Measurements from ENCODE around the gene PPIL1. TPM values are rescaled to one million over a fixed set of nuclear protein-coding genes. Genes with fewer than 3 reads are reported as not detected.

PPIL1 gene
- total and polyA plus RNA-seq, 2 of the 13 experiments (the other 11 are each of a cell fraction or from before 2014, with no cell fraction given) = 74.2 to 144 TPM

DNA sequence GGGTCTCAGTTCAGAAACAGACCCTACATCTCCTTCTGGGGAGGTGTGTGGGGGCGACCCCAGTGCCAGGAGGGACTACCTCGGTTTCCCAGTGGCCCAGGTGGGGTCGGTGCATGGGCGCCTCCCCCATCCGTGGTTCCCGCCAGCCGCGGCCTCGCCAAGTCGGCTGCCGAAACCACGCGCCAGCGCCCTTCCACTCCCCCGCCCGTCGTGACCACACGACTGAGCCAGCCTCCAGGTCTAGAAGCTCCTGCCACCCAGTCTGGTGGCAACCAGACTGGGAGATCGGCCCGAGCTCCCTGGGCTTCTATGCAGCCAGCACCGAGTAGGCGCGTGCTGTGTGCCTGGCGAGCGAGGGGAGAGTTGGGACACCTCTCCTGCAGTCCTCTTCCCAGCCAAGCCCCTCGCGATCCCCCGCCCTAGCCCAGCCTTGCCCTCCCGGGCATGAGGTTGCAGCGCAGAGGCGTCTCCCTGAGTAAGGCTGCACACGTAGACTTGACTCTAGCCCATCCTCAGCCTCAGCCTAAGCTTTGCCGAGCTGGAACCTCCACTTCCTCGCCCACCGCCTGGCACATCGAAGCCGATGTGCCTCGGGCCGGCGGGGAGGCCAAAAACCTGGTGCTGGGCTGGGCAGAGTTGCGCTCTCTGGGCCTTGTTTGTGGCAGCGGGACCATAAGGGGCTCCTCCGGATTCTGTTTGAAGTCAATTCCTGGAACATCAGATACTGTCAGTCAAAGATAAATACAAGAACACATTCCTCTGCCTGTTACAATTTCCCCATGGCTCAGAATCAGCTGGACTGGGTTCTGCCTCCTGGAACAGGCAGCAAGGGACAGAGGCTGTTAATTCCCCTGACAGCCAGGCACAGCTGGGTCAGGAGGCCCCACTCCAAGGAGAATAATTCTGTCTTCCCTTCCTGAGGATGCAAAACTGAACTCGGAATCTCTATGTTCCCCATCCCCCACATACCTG lies 33.9 kb downstream of the PPIL1 start (continued):
- TF ChIP-seq ZMYM3 (CRISPR knock-in tag; IDR thresholded peaks at IDR 0.05) = no peak; the same call in 1 of the 2 replicates

DNA sequence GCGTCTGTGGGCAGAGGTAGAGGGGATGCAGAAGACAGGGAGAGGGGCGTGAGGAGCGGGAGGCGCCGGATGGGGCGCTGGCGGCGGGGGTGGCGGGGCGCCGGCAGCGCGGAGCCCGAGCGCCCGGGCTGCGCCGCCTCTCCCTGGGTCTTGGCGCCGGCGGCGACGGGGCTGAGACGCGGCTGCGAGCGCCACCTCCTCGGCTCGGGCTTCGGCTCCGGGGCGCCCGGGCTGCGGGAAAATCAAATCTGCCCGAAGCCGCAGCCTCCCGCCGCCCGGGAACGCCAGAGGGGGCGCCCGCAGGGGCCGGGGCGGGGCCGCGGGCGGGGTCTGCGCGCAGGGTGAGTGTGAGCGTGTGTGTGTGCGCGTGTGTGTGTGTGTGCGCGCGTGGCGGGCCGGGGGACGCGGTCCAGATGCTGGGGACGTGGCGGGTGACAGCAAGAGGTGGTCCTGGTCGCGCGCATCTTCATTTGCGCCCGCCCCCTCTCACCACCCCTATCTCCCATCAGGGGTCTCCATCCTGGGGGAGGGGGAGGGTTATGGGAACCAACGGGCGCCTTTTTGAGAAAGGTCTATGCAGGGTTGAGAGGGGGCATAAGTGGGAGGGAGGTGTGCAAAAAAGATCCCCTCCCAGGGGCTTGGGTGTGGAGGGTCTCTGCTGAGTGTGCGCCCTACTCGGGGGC lies 34.7 kb downstream of the PPIL1 start:
- peak overlapping the region; percentile 3; the same call in 1 of the 2 replicates for H3K9ac ChIP-seq (ENCODE audit: insufficient read depth, low read depth, low read length)
- no peak for DNase-seq (ENCODE audit: low spot score)
- WGBS (ENCODE audit: low lambda C conversion rate) = 30% methylated on average over 4 of the region's 70 CpGs
- peaks cover 51% of the 10 kb centered on the region for H3K4me1 ChIP-seq (ENCODE audit: insufficient read depth, low read length)
- in situ Hi-C loops (cut with HindIII; ENCODE audit: extremely low pct_ligation_motif_present, low pct_unique_long_range_greater_than_20kb) = no loop called here
- intact Hi-C loops (cut with micrococcal nuclease; ENCODE audit: unreplicated experiment) = no loop called here
- BruUV-seq (replicated peaks) = no TSS peak
- peak overlapping the region; percentile 27 to 68 (median 49) for H3K4me3 ChIP-seq (replicated peaks in 1 of 3; ENCODE audit: insufficient read depth in 1 of 3, low read depth in 2 of 3, low read length in 3 of 3)
- H3K27ac ChIP-seq (ENCODE audit: extremely low read length, insufficient read depth, low read length) = no peak overlapping the region
- H3K79me2 ChIP-seq (ENCODE audit: insufficient read depth, low read length) = no peaks in the 10 kb centered on the region
- no peaks in the 10 kb centered on the region for H4K20me1 ChIP-seq (ENCODE audit: insufficient read depth, low read length)
- no peaks in the 10 kb centered on the region for H3K9me3 ChIP-seq (ENCODE audit: low read length)
- H2AFZ ChIP-seq (ENCODE audit: low read length) = no peak overlapping the region
- ChIA-PET CTCF (ENCODE audit: low intra/inter-chr PET ratio, low total read pairs) (no interaction called here), POLR2A (interaction anchor here (1.5 kb wide), 1 partner anchor 10 kb away, joined by 7 read pairs; no protein-coding TSS in a partner anchor)
- FAIRE-seq = no peak
- H3K27me3 ChIP-seq (ENCODE audit: control insufficient read depth in 1 of 2, insufficient read depth in 2 of 2, low read length in 2 of 2) = peaks cover 19 to 38% of the 10 kb centered on the region in 2 experiments
- no peaks in the 10 kb centered on the region for H3K36me3 ChIP-seq (replicated peaks in 1 of 2; ENCODE audit: control insufficient read depth in 1 of 2, insufficient read depth in 2 of 2, low read length in 2 of 2)
- peak overlapping the region; percentile 83 for H3K4me2 ChIP-seq (ENCODE audit: low read depth, low read length)
- ATAC-seq = peak; percentile 32
- TF ChIP-seq ZNF331 (CRISPR knock-in tag; IDR thresholded peaks at IDR 0.05) (no peak), ZNF883 (CRISPR knock-in tag; IDR thresholded peaks at IDR 0.05; ENCODE audit: not compliant biosample characterization) (peak; percentile 13), ZSCAN21 (CRISPR knock-in tag; IDR thresholded peaks at IDR 0.05; ENCODE audit: borderline replicate concordance) (0 out of 2 replicates have a peak, but pooled peaks have one; percentile 10), KLF9 (CRISPR knock-in tag; IDR thresholded peaks at IDR 0.05; ENCODE audit: low read depth) (no peak), HDAC1 (CRISPR knock-in tag; IDR thresholded peaks at IDR 0.05) (peak; percentile 18), ZNF816 (CRISPR knock-in tag; IDR thresholded peaks at IDR 0.05; ENCODE audit: borderline replicate concordance) (peak; percentile 24; the same call in 1 of the 2 replicates), ZFP82 (CRISPR knock-in tag; IDR thresholded peaks at IDR 0.05; ENCODE audit: borderline replicate concordance) (peak; percentile 26; the same call in 1 of the 2 replicates)
- TF ChIP-seq, protein P1, sequence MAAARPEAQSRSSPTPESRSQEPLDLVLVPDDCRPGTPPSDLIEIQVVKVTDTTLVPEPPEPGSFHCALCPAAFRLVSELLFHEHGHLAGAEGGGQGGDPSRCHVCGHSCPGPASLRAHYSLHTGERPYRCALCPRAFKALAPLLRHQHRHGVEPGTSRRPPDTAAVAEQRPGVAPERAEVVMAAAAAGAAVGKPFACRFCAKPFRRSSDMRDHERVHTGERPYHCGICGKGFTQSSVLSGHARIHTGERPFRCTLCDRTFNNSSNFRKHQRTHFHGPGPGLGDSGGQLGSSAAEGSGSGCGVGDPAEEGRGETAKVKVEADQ (CRISPR knock-in tag; IDR thresholded peaks at IDR 0.05; ENCODE audit: borderline replicate concordance) = 0 out of 2 replicates have a peak, but pooled peaks have one; percentile 34
- TF ChIP-seq, protein P2, sequence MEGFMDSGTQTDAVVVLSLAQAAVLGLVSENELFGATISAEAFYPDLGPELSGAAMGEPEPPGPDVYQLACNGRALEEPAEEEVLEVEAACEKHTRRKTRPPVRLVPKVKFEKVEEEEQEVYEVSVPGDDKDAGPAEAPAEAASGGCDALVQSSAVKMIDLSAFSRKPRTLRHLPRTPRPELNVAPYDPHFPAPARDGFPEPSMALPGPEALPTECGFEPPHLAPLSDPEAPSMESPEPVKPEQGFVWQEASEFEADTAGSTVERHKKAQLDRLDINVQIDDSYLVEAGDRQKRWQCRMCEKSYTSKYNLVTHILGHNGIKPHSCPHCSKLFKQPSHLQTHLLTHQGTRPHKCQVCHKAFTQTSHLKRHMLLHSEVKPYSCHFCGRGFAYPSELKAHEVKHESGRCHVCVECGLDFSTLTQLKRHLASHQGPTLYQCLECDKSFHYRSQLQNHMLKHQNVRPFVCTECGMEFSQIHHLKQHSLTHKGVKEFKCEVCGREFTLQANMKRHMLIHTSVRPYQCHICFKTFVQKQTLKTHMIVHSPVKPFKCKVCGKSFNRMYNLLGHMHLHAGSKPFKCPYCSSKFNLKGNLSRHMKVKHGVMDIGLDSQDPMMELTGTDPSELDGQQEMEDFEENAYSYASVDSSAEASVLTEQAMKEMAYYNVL (CRISPR knock-in tag; IDR thresholded peaks at IDR 0.05; ENCODE audit: borderline replicate concordance) = no peak
- TF ChIP-seq, protein P3, sequence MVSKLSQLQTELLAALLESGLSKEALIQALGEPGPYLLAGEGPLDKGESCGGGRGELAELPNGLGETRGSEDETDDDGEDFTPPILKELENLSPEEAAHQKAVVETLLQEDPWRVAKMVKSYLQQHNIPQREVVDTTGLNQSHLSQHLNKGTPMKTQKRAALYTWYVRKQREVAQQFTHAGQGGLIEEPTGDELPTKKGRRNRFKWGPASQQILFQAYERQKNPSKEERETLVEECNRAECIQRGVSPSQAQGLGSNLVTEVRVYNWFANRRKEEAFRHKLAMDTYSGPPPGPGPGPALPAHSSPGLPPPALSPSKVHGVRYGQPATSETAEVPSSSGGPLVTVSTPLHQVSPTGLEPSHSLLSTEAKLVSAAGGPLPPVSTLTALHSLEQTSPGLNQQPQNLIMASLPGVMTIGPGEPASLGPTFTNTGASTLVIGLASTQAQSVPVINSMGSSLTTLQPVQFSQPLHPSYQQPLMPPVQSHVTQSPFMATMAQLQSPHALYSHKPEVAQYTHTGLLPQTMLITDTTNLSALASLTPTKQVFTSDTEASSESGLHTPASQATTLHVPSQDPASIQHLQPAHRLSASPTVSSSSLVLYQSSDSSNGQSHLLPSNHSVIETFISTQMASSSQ (IDR thresholded peaks at IDR 0.05; ENCODE audit: low read depth) = no peak
- TF ChIP-seq, protein P3 (CRISPR knock-in tag; IDR thresholded peaks at IDR 0.05; ENCODE audit: borderline replicate concordance) = no peak

Measured in HepG2 (cell line).